Endothelial cell of umbilical vein (primary cell): ENCODE data around the gene LRRC17.

Experiments used
- EZH2 ChIP-seq: IDR thresholded peaks from 2 replicates; pipeline ENCODE4 v1.6.1; 2012; ENCODE audit warnings: borderline replicate concordance, low read depth, mild to moderate bottlenecking, moderate library complexity, low read length, inconsistent platforms; ENCODE audit not compliant: severe bottlenecking
- FOS ChIP-seq: IDR thresholded peaks from 2 replicates; pipeline ENCODE4 v1.6.1; 2011; ENCODE audit warnings: mild to moderate bottlenecking, low read length, moderate library complexity, borderline replicate concordance; ENCODE audit not compliant: insufficient read depth
- GATA2 ChIP-seq: IDR thresholded peaks from 2 replicates; pipeline ENCODE4 v1.7.0; 2011; ENCODE audit warnings: low read depth, mild to moderate bottlenecking, moderate library complexity, mixed read lengths, low read length; ENCODE audit not compliant: insufficient read length, insufficient read depth
- JUN ChIP-seq: IDR thresholded peaks from 2 replicates; pipeline ENCODE4 v1.6.1; 2011; ENCODE audit warnings: borderline replicate concordance, low read depth; ENCODE audit not compliant: insufficient read length, insufficient read depth
- MAX ChIP-seq: IDR thresholded peaks from 2 replicates; pipeline ENCODE4 v1.6.1; 2011; ENCODE audit not compliant: insufficient read depth, insufficient read length
- MYC ChIP-seq: IDR thresholded peaks from one replicate; pipeline ENCODE4 v1.6.1; 2011; ENCODE audit warnings: mild to moderate bottlenecking, low read depth, low read length
- POLR2A ChIP-seq: IDR thresholded peaks from 2 replicates; pipeline ENCODE4 v1.6.1; 2012; ENCODE audit warnings: low read depth, mild to moderate bottlenecking, control low read depth, low read length
- POLR2AphosphoS5 ChIP-seq: IDR thresholded peaks from 2 replicates; pipeline ENCODE4 v1.6.1; 2012; ENCODE audit warnings: low read depth, mild to moderate bottlenecking, control low read depth, low read length, moderate library complexity; ENCODE audit not compliant: insufficient read depth
- TF ChIP-seq, protein P1 (sequence below), 2 donors: IDR thresholded peaks; 1 replicate in 1 of 2; 2 replicates in 1 of 2; pipeline ENCODE4 v1.5.1; 2011; ENCODE audit warnings: low read length in 2 of 2, mild to moderate bottlenecking in 2 of 2, moderate library complexity in 2 of 2, control low read depth in 1 of 2, inconsistent platforms in 1 of 2, low read depth in 1 of 2; ENCODE audit not compliant: insufficient read depth in 1 of 2; ENCODE audit errors: extremely low read depth in 1 of 2

DNA sequence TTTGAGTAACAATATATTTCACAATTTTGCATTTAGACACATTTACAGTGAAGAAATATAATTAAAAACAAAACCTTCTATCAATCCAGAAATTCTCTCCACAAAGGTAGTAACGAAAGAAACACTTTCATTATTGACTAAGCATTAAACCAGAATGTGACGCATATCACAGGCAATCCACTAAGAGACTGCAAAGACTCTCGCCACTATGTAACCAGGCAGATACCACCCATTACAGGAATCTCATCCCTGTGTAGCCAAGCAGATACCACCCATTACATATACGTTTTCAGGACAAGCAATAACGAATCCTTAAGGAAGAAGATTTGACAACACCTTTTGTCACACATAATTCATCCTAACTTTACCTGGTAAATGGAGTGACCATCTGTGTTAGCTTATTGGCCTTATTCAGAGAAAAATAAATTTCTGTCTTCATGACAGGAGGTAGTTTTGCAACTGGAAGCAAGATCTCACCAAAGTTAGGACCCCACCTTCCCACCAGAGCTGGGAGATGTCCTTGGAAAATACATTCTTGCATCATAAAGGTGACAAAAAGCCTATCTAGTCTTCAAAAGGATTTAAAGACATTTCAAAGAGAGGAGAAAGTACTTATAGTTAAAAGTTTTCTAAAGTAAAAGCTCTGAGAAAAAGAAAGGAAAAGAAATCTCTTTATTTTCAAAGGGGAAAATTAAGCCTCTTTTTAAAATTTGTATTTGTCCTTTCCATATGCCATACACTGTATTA lies 30.8 kb downstream of the LRRC17 start:
- TF ChIP-seq, protein P1, sequence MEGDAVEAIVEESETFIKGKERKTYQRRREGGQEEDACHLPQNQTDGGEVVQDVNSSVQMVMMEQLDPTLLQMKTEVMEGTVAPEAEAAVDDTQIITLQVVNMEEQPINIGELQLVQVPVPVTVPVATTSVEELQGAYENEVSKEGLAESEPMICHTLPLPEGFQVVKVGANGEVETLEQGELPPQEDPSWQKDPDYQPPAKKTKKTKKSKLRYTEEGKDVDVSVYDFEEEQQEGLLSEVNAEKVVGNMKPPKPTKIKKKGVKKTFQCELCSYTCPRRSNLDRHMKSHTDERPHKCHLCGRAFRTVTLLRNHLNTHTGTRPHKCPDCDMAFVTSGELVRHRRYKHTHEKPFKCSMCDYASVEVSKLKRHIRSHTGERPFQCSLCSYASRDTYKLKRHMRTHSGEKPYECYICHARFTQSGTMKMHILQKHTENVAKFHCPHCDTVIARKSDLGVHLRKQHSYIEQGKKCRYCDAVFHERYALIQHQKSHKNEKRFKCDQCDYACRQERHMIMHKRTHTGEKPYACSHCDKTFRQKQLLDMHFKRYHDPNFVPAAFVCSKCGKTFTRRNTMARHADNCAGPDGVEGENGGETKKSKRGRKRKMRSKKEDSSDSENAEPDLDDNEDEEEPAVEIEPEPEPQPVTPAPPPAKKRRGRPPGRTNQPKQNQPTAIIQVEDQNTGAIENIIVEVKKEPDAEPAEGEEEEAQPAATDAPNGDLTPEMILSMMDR (IDR thresholded peaks at IDR 0.05; ENCODE audit: extremely low read depth in 1 of 2, insufficient read depth in 1 of 2, low read depth in 1 of 2, low read length in 2 of 2) = no peak
- TF ChIP-seq POLR2A (no peak), POLR2AphosphoS5 (no peak), MYC (no peak), EZH2 (no peak), FOS (no peak), MAX (no peak), GATA2 (no peak), JUN (no peak)
